ENCODE results near the gene USP33.

GRCh38 chr1:77742011-77742555 is 17.6 kb downstream of the USP33 start:
- TF ChIP-seq CTCF (conservative IDR thresholded peaks at IDR 0.05 in 1 of 2, IDR thresholded peaks at IDR 0.05 in 1 of 2; ENCODE audit: extremely low read depth in 1 of 2, insufficient read depth in 1 of 2, low read depth in 1 of 2, low read length in 2 of 2) (no peak), EZH2 (IDR thresholded peaks at IDR 0.05; ENCODE audit: borderline replicate concordance, low read length) (no peak)

All from mammary epithelial cell (primary cell).